Activated CD4-positive, CD25-positive, alpha-beta regulatory T cell treated with anti-CD3 and anti-CD28 coated beads, Interleukin-2, amount 50 U/mL, for 72 hours (primary cell): ENCODE results near the gene CALML6.

Experiments
- DNase-seq: peaks from one replicate; pipeline ENCODE4 v3.0.0; 2021

CALML6 gene

DNA sequence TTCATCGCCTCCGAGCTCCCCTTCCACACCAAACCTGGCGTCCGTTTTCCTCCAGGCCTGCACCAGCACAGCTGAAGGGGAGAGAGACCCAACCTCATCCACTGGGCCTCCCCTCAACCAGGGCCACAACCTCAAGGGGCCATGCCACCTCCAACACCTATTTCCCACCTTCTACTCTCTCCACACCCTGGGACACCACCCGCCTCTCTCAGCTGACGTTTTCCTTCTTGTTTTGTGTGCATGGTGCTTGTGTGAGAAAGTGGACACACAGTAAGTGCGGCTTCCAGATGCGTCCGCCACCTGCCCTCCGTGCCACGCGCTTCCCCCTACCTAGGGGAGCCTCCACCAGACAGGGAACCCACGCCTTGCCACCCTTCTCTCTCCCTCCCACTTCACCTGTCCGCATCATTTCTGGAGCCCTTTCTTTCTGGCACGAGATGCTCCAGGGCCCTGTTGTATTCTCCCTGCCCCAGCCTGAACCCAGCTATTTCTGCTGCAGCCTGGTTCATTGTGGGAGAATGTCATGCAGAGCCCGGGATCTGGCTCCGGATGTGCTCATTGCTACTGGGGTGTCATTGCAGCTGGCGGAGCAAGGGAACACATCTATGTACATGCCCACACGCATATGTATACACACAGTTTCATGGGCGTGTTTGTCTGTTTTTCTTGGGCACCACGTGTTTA is 22.8 kb upstream of the CALML6 start:
- DNase-seq = no peak

DNA sequence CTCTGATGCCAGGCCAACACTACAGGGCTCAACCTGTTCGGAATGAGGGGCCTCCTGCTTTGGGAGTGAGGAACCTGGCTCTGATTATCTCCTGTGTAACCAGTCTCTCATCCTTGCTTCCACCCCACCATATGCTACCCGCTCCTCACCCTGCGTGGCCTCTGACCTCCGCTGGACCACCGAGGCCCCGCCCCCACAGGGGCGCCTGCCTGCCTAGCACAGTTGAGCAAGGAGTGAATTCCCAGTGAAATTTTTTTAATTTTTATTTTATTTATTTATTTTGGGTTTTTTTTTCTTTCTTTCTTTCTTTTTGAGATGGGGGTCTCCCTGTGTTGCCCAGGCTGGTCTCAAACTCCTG is 22.3 kb upstream of the CALML6 start:
- no peak for DNase-seq

DNA sequence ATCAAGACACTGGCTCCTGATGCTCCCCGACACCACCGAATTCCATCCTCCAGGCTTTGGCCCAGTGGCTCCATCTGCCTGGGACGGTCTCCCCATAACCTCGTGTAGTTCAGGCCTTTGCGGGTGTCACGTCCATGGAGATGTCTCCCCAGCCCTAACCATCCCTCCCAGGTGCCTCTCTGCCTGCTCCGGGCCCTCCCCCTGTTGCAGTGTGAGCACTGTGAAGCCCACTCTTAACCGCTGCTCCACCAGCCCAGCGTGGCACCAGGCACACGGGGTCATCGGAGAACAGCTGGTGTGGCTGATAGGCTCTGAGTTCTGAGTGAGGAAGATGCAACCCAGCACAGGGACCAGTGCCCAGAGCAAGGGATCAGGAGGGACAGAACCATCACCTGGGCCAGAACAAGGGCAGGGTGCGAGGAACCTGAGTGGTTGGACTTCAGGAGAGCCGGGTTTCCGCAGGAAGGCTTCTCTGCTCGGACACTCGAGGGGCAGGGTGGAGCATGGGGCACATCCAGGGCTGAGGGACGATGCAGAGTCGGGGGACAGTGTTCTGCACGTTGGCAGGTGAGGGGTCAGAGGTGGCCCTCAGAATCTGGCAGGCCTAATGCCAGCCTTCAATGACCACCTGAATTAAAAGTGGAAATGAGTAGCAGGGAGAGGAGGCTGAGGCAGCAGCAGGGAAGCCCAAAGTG is 21.6 kb upstream of the CALML6 start:
- no peak for DNase-seq

DNA sequence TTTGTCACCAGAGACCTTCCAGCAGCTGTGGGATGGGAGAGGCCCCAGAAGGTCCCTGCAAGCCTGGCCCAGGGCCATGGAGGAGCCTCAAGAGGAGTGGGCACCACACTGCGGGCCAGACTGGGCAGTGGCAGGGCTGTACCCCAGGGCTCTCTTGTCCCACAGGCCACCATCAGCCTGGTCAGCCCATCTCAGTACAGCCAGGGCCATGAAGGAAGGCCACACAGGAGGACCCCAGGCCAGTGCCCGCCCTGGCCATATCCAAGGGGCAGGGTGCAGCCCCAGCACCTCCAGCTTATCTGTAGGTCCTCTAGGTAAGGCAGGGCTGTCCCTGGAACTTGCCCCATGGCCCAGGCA is 21.1 kb upstream of the CALML6 start:
- no peak for DNase-seq

DNA sequence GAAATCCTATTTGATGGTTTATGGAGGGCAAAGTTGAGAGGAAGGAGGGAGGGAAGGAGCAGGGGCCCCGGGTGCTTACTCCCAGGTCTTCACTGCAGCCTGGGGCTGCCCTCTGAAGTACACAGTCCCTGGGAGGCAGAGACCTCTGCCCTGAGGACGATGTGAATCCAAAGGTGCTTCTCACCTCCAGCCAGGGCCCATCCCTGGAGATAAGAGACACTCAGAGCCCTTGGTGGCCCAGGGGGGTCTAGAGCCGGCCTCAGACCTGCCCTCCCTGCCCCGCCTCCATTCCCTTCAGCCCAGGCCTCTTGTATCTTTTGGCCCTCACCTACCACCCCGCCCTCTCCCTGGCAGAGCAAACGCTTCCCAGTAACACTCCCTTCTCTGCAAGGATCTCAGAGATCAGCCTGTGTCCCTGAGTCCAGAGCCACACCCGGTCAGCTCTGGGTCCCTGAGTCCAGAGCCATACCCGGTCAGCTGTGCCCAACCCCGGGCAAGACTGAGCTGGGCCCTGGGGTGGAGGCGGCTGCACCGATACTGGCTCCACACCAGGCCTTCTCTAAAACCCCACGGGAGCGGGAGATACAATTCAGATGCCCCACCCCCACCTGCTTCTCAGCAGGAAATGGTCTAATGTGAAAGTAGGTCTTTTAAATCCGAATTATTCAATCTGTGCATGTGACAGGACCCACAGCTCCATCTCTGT is 20.6 kb upstream of the CALML6 start:
- no peak for DNase-seq

DNA sequence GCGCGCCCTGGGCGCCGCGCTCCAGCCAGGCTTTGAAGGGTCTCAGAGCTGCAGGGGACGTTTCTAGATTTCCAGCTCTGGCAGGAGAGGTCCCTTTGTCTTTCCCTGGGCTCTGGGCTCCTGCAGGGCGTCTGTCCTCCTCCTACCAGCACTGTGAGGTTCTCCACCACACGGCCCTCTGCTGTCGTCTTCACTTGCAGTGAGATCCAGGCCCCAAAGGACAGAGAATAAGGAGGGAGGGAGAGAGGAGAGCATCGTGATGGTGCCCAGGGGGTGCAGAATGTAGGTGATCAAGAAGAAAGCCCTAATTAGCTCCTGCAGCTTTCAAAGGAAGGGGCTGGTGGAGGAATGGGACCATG is 20.0 kb upstream of the CALML6 start:
- DNase-seq = no peak

DNA sequence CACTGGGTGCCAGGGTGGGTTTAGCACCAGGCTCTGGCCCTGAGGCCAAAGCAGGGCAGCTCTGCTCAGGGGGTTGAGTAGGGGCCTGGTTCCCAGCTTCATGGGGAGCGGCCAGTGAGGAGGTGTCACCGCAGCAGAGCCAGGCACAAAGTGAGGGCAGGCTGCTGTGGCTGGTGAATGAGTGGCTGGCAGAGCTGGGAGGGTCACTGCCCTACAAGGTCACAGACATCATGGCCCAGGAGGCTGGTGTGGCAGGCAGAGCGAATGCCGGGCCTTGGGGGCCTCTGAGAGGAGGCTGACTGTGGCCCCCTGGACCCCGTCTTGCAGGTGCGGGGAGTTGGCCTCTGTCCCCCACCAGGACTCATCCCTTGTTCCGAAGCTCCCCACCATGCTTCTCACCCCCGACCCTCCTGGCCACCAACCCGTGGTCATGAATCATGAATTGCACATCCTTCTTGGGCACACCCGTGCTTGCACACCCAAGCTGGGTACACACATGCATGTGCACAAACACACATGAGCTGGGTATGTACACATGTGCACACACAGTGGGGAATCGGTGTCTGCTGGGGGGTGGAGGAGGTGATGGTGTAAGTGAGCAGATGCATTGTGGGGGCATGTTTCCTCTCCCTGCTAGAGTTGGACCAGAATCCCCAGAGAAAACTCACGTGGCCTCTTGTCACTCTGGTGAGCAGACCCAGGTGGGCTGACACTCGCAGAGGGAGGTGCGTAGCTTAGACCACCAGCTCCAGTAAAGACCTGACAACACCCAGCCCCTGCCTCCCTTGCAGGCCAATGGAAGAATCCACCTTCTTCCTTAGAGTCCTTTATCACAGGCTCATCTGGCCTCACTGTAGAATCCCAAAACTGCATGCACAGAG is 19.4 kb upstream of the CALML6 start:
- DNase-seq = no peak

DNA sequence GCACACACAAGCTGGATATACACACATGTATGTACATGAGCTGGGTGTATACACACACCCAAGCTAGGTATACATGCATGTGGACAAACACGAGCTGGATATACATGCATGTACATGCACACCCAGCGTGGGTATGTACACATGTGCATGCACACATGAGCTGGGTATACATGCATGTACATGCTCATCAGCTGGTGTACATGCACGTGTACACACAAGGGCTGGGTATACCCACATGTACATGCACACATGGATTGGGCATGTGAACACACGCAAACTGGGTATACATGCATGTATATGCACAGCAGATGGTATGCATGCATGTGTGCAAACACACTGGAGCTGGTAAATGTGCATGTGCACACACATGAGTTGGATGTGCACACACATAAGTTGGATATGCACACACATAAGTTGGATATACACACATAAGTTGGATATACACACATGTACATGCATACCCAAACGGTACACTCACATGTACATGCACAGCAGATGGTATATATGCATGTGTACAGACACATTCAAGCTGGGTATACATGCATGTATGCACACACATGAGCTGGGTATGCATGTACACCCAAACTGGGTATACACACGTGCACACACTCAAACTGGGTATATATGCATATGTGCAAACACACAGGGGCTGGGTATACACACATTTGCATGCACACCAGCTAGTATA is 16.7 kb upstream of the CALML6 start:
- no peak for DNase-seq

DNA sequence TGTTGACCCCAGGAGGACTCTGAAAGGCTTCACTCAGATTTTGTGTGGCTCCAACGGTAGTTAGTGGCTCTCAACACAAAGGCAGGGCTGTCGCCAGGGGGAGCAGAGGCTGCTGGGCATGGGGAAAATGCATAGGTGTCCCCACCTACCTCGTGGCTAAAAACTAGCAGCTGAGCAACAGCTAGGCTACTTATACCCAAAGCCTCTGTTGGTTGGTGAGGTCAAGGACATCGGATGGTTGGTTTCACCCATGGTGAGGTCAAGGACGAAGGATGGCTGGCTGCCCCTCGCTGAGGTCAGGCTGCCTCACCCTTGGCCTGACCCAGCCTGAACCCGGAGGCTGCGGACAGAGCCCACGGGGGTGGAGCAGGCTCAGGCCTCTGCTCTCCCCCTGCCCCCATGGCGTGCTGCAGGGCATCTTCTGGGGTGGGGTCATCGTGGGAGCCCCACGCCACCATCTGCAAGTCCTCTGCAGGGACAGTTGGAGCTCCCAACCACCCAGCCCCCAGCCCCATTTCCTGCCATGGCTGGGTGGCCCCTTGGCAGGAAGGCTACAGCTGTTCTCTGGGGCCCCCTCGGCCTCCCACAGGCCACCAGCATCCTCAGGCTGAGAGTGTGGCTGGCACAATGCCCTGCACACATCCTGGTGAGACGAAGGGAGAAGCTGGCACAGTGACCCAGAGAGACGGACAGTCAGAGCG is 15.6 kb upstream of the CALML6 start:
- DNase-seq = no peak

DNA sequence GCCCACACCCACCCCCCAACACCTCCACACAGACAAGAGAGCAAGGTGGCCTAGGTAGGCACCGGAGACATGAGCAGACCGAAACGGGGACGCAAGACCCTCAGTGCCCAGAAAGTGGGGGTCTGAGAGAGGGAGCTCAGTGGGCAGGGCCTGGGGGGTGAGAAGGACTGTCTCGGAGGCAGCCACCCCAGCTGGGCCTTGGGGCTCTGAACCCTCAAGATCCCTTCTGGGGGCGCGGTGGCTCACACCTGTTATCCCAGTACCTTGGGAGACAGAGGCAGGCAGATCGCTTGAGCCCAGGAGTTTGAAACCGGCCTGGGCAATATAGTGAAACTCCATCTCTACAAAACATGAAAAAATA is 15.1 kb upstream of the CALML6 start:
- DNase-seq = no peak

DNA sequence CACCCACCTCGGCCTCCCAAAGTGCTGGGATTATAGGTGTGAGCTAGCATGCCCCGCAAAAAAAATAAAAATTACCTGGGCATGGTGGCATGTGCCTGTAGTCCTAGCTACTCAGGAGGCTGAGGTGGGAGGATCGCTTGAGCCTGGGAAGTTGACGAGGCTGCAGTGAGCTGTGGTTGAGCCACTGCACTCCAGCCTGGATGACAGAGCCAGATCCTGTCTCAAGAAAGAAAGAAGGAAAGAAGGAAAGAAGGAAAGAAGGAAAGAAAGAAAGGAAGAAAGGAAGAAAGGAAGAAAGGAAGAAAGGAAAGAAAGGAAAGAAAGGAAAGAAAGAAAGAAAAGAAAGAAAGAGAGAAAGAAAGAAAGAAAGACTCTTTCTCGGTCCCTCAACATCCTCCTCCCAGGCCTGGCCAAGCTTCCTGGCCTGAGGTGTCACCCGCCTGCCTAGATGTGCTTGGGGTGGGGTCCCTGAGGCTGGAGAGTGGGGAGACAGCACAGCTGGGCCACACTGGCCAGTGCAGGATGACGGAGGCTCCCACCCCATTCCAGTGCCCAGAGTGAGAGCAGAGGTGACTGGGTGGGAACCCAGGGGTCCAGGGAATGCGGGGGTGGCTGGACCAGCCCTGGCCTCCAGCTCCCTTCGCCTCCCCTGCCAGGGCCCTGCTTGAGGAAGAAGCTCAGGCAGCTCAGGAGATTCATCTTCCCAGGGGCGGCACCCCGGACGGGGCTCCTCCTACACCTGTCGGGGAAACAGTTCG is 14.0 kb upstream of the CALML6 start:
- DNase-seq = no peak

DNA sequence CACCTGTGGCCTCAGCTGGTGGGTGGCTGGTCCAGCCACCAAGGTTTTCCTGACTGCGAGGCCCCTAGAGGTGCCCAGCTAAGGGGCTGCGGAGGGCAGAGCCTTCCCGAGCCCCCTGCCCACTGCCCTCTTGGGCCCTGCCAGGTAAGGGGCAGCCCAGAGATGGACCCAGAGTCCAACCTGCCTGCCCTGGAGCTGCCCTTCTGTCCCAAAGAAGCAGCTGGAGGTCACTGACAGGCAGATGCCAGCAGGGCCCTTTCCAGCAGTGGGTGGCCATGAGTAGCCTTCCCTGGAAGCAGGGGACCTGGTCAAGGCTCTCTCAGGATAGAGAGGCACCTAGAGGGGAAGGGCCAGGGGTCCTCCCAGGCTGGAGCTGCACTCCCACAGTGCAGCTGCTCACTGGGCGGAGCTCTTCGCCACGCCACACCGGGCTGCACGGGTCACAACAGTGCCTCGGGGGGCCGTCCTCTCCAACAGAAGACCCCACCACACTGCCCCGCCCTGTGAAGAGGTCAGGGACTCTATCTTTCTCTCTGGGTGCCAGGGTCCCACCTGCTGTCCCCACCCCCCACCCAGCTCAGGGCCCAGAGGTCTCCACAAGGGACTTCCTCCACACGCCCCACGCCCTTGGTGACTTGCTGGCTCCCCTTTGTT is 13.3 kb upstream of the CALML6 start:
- DNase-seq = no peak

DNA sequence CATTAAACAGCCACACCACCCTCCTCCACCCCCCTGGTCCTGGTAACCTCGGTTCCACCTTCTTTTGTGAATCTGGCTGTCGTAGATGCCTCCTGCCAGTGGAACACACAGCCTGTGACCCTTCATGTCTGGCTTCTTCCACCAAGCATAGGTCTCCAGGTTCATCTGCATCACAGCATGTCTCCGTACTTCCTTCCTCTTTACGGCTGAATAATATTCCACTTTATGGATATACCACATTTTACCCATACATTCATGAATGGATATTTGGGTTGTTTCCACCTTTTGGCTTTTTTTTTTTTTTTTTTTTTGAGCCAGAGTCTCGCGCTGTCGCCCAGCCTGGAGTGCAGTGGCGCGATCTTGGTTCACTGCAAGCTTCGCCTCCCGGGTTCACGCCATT is 11.8 kb upstream of the CALML6 start:
- no peak for DNase-seq

DNA sequence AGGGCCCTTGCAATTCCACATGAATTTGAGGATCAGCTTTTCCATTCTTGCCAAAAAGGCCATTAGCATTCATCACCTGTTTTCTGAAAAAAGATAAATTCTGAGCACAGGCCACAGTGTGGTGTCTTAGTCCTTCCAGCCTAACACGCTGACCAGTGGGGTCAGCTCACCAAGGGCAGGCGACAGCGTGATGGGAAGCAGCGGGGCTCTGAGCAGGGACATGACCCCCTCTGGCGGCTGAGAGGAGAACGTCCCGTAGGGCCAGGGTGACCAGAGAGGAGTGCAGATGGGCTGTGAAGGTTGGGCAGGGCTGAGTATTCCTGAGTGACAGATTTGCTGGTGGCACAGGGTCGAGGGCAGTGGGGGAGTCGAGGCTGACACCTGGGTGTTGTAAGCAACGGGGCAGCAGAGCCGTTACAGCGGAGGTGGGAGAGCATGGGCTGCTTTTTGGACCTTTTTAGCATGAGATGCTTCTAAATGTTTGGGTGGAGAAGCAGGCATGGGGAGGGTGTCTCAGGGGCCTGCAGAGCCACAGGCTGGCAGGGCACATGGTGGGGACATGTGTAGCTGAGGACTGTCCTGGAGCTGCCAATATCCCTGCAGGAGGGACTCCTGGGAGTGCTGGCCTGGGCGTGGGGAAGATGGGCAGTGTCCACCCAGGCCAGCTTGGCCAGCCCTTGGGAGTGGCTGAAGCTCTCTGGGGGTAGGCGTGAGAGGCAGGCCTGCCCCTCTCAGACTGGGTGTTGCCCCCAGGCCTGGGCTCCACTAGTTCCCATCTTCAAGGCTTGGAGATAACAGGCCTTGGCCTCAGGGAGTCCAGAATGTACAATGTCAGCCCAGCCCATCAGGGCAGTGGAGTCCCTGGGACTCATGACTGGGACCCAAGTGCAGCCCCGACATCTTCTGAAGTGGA is 8.6 kb upstream of the CALML6 start:
- DNase-seq = peak; percentile 73

DNA sequence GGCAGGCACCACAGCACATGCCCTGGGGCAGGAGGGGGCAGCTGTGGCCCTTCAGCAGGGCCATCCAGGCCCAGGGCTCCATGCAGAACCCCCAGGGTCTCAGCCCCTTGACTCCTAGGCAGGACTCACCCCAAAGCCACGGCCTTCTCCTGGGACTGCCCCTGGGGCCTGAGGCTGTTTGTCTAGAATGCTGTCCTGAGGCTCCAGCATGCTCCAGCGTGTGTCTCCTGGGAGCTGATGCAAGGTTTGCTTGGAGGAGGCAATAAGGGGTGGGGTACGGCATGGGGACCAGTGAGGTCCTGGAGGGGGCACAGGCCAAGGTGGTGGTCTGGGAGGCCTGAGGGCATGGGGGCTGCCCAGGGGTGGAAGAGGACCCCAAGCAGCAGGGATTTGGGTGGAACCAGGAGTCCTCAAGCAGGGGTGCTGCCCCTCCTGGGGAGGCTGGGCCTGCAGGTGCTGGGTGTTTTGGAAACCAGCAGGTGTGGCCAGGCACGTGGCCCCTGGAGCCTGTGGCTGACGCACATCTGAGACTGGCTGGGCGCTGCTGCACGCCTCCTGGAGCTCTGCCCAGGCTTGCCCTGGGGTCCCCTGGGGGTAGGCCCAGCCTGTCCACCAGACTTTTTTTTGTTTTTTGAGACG is 7.8 kb upstream of the CALML6 start:
- no peak for DNase-seq

DNA sequence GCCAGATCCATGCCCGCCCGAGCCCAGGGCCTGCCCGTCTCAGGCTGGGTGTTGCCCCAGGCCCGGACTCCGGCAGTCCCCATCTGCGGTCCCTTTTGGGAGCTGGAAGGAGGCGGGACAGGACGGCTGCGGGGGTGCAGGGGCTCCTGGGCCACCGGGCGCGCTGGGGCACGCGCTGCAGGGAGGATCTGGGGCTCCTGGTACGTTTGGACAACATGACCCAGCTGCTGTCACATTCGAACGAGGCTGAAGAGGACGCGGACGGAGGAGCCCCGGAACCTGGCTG is 6.6 kb upstream of the CALML6 start:
- DNase-seq = no peak

DNA sequence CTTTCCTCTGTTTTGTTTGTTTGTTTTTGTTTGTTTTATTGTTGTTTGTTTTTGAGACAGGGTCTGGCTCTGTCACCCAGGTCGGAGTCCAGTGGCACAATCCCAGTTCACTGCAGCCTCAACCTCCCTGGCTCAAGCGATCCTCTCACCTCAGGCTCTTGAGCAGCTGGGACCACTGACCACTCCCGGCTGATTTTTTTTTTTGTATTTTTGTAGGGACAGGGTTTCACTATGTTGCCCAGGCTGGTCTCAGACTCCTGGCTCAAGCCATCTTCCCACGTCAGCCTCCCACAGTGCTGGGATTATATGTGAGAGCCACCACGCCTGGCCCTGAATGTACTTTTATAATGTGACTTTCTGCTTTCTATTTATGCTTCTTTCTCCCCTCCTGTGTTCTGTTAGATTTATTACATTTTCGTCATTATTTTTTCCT is 5.0 kb upstream of the CALML6 start:
- no peak for DNase-seq

DNA sequence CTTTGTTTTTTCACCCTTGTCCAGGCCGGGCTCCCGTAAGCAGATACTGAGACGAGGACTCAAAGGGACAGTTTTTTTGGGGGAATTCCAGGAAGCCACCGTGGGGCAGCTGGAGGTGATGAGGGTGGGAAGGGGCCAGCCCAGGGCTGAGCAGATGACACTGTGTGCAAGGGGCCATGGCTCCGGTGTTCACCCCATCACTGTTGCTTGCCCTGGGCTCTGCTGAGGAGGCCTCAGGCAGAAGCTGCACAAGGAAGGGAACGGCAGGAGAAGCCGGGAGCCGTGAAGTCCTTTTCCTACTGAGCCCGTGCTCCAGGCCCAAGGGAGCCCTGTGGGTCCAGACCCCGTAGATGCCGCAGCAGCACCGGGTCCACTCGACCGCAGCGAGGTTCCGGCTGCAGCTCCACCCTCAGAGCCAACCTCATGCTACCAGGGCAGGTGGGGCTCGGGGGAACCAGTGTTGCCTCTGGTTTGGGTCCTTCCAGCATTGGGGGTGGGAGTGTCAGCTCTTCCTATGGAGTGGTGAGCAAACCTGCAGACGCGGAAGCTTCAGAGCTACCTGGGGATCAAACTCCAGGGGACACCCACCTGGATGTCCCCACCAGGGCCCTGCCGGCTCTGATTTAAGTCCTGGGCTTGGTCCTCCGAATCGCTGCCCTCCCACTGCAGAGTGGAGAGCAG is 4.3 kb upstream of the CALML6 start:
- DNase-seq = no peak
